GM20000 (cell line): Measurements from ENCODE around the gene WNT8A.
"Not testable (repeated sequence)": the region's sequence is repeated elsewhere in the genome, so short reads cannot be mapped to it uniquely, and the experiment has no call there.

ENCODE experiments used
- DNase-seq: peaks from one replicate; pipeline ENCODE4 v3.0.0; 2012; ENCODE audit warnings: low spot score
- CTCF ChIP-seq: IDR thresholded peaks from 2 replicates; pipeline ENCODE4 v1.5.1; 2012; ENCODE audit warnings: mild to moderate bottlenecking, control low read depth; ENCODE audit errors: extremely low read depth, missing control alignments

WNT8A gene

GRCh38 chr5:138053554-138053953 is 30.3 kb upstream of the WNT8A start:
- no peak for DNase-seq
- TF ChIP-seq CTCF = no peak

GRCh38 chr5:138054206-138054605 is 29.6 kb upstream of the WNT8A start:
- DNase-seq = no peak
- no peak for TF ChIP-seq CTCF

- TF ChIP-seq CTCF = no peak
- DNase-seq = no peak
Measured at GRCh38 chr5:138054847-138055558, 28.8 kb upstream of the WNT8A start.

GRCh38 chr5:138064526-138064925 is 19.3 kb upstream of the WNT8A start:
- DNase-seq = no peak
- TF ChIP-seq CTCF = no peak

GRCh38 chr5:138065102-138065501 is 18.7 kb upstream of the WNT8A start:
- DNase-seq = no peak

GRCh38 chr5:138067945-138068344 is 15.9 kb upstream of the WNT8A start:
- TF ChIP-seq CTCF = no peak
- DNase-seq = no peak

More at GRCh38 chr5:138065102-138065501, 18.7 kb upstream of the WNT8A start:
- no peak for TF ChIP-seq CTCF

GRCh38 chr5:138068742-138069600 is 14.9 kb upstream of the WNT8A start:
- TF ChIP-seq CTCF = peak; percentile 88
- peak; percentile 84 for DNase-seq

GRCh38 chr5:138070026-138070425 is 13.8 kb upstream of the WNT8A start:
- DNase-seq = not testable (repeated sequence)
